ENCODE results near the gene NEB. TPM values are rescaled to one million over a fixed set of nuclear protein-coding genes. Genes with fewer than 3 reads are reported as not detected.

NEB gene, protein sequence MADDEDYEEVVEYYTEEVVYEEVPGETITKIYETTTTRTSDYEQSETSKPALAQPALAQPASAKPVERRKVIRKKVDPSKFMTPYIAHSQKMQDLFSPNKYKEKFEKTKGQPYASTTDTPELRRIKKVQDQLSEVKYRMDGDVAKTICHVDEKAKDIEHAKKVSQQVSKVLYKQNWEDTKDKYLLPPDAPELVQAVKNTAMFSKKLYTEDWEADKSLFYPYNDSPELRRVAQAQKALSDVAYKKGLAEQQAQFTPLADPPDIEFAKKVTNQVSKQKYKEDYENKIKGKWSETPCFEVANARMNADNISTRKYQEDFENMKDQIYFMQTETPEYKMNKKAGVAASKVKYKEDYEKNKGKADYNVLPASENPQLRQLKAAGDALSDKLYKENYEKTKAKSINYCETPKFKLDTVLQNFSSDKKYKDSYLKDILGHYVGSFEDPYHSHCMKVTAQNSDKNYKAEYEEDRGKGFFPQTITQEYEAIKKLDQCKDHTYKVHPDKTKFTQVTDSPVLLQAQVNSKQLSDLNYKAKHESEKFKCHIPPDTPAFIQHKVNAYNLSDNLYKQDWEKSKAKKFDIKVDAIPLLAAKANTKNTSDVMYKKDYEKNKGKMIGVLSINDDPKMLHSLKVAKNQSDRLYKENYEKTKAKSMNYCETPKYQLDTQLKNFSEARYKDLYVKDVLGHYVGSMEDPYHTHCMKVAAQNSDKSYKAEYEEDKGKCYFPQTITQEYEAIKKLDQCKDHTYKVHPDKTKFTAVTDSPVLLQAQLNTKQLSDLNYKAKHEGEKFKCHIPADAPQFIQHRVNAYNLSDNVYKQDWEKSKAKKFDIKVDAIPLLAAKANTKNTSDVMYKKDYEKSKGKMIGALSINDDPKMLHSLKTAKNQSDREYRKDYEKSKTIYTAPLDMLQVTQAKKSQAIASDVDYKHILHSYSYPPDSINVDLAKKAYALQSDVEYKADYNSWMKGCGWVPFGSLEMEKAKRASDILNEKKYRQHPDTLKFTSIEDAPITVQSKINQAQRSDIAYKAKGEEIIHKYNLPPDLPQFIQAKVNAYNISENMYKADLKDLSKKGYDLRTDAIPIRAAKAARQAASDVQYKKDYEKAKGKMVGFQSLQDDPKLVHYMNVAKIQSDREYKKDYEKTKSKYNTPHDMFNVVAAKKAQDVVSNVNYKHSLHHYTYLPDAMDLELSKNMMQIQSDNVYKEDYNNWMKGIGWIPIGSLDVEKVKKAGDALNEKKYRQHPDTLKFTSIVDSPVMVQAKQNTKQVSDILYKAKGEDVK (N-terminal part only)
- polyA plus RNA-seq (ENCODE audit: insufficient read length): 1,512 TPM

DNA sequence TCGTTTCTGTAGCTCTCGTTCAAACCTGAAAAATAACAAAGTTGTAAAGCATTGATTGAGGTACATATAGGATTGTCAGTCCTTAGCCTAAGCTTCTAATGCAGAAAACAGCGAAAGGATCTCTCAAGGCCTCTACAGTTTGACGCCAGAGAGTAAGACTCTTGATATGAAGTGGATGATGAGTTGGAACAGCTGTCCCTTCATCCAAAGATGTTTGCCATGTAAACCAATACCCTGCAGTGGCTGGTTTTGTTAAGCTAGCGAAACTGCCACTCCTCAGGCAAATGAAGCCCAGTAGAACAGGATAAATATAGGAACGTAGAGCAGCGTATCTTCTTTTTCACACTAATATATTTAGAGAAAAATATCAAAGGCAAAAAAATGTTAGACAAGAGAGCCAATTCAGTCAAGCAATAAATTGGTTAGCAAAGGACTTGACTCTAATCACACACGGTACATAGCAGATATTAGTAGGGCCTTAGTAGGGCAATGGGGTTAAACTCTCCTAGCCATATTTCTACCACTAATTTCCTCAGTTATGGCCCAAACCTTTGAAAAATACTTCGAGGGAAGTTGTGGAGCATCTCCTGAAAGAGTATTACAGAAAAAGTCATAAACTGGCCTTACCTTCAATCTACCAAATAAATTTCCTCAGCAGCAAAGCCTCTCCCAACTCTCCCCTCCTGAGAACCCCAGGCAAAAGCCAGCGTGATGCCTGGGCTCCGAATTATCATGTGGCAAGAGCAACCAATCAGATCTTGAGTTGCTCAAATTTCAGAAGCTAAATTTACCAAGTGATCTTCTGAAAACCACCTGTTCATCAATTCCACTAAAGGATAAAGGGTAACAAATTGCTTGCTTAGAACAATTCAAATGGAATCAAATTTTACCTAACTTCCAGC, at the start of gene NEB:
TSS of gene NEB (minus strand) at position 706 of the 902 bp plus-strand sequence. CDS start 1,320 bp downstream, outside the sequence.
- DNase-seq: peak; percentile 22

DNA sequence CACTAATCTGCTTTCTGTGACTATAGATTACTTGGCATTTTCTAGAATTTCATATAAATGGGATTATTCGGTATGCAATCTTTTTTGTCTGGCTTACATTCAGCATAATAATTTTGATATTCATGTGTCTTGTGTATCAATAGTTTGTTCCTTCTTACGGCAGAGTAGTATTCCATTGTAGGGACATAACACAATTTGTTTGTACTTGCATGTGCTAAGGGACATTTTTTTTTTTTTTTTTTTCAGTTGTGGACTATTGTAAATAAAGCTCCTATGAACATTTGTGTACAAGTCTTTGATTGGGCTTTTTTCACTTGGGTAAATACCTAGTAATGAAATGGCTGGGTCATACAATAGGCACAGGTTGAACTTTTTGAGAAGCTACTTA, 48.9 kb upstream of the NEB start:
- no peak for DNase-seq

- no peak for DNase-seq
These were observed 48.3 kb upstream of the NEB start for GRCh38 chr2:151782378-151783132.

GRCh38 chr2:151781642-151782041, 47.4 kb upstream of the NEB start:
- no peak for DNase-seq

DNA sequence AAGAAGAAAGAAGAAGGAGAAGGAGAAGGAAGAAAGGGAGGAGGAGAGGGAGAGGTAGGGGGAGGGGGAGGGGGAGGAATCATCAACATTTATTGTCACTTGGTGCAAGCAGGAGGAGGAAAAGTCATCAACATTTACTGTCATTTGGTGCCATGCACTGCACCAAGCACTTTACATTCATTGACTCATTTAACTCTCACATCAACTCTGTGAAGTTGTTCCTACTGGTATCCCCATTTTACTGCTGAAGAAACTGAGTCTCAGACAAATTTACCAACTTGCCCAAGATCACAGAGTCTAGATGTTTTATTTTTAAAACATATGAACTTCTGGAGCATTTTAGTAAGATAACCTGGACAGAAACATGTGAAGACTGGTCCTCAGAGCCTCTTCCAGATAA, 46.7 kb upstream of the NEB start:
- DNase-seq: no peak

- DNase-seq: no peak
These were observed 43.7 kb upstream of the NEB start for GRCh38 chr2:151777935-151778334.

DNA sequence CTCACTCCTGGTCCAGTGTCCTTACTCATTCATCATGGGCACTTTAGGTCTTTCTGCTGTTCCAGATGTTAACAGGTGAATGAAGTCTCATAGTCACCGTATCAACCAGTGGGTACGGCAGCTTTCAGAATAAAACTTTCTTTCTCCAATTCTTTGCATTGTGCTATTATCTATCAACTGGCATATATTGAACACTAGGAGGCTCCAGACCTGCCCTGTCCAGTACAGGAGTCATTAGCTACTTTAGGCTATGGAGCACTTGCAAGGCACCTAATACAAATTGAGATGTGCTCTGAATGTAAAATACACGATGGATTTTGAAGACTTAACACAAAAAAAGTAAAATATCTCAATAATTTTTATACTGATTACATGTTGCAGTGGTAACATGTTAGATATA, 43.2 kb upstream of the NEB start:
- DNase-seq: no peak

DNA sequence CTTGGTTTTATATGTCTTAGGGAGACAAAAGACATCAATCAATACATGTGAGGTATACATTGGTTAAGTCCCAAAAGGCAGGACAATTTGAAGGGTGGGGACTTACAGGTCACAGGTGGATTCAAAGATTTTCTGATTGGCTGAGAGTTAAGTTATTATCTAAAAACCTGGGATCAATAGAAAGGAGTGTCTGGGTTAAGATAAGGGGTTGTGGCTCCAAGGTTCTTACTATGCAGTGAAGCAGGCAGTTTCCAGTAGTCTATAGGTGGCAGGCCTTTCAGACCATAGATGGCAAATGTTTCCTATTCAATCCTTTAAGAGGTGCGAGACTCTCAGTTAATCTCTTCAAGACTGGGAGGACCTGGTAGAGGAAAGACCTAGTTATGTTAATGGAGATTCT, 42.1 kb upstream of the NEB start:
- DNase-seq: no peak

DNA sequence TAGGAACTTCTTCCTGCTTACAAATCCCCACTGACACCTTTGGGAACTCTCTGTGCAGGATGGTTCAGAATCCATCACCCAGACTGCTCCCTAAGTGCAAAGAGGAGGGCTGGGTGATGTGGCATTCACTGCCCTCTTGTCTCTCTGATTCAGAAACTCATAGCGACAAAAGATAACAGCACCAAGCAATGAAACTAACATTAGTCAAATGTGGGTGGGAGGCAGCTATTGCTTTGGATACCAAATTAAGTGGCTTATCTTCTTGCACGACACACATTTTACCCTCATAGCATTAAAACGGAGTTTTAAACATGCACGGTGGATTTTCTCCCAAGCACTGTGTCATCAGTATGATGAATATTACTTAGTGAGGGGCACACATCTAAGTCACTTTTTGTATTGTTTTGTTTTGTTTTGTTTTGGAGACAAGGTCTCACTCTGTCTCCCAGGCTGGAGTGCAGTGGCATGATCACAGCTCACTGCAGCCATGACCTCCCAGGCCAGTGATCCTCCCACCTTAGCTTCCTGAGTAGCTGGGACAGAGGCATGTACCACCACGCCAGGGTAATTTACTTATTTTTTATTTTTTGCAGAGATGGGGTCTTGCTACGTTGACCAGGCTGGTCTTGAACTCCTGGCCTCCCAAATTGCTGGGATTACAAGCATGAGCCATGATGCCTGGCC, 40.9 kb upstream of the NEB start:
- no peak for DNase-seq

DNA sequence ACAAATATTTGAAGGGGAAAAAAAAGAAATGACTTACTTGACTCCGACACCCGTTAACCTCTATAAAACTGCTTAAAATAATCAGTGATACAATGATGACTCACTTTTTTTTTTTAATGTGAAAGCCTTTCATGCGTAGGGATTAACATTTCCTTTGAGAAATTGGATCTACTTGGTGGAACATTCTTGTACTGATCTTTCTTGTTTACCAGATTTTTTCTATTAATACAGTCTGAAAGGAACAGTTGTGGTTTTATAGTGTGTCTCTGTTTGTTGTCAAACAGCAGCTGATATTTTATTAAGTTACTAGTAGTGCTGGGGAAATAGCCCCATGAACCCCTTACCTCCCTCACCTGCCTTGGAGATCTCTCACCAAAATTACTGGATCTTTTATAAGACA, 40.2 kb upstream of the NEB start:
- DNase-seq: no peak

DNA sequence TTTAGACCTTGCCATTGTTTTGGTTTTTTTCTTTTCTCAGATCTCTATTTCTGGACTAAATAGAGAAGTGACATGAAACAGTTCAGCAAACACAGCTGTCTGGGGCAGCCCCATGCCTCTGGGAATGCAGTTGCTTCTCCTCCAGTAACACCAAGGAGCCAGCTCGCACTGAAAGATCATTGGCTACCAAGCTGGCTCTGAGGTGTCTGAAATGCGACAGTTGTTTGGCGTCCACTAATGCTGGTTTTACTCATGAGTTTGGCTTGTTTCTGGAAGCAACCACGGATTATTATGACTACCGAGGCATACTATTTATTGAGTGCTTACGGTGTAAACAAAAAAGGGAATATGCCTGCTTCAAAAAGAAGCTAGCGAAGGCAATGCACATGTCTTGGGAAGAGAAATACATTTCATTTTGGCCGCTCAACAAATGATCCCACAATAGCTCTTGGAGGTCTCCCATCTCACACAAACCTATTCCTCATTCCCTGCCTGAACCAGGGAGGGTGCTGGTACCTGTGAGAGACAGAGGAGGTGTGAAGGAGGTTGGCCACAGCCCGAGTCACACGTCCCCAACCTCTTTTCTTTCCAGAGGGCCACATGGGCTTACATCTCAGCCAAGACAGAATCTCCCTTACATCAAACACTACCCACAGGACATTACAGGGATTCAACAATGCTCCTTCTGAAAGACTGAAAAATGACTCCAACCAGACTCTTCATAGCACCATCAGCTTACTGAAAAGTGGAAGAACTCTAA, 37.5 kb upstream of the NEB start:
- DNase-seq: peak; percentile 10

GRCh38 chr2:151770995-151771394, 36.7 kb upstream of the NEB start:
- no peak for DNase-seq

- no peak for DNase-seq
These were observed 35.3 kb upstream of the NEB start for GRCh38 chr2:151769606-151770005.

GRCh38 chr2:151767536-151767935, 33.3 kb upstream of the NEB start:
- DNase-seq: no peak

DNA sequence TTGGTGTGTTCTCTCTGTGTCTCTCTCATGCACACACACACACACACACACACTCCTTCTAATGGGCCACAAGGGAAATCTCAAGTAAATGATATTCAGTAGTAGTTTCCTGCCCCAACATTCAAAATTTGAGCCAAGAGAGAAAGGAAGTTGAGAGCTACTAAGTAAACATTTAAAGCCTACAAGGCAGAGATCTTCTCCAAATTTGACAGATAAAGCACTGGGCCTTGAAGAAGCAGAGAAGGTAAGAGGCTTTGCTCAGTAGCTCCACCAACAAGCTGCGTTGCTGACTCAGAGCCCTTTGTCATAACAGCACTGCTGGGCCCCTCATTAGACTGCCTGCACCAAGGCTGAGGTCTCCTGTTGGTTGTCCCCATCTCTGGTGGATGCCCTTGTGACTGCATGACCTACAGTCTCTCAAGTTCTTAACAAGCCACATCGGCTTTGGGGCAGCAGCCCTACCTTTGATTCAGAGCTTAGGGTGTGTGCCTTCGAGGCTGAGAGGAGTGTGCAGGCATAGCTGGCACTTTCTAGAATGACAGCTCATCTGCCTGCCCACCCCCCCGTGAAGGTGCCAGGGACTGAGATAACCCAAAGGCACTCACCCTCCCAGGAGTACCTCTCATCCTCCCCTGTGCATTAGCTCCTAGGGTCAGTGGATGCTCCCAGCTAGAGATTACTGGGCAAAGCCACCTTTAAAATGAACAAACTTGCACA, 32.3 kb upstream of the NEB start:
- DNase-seq: no peak

DNA sequence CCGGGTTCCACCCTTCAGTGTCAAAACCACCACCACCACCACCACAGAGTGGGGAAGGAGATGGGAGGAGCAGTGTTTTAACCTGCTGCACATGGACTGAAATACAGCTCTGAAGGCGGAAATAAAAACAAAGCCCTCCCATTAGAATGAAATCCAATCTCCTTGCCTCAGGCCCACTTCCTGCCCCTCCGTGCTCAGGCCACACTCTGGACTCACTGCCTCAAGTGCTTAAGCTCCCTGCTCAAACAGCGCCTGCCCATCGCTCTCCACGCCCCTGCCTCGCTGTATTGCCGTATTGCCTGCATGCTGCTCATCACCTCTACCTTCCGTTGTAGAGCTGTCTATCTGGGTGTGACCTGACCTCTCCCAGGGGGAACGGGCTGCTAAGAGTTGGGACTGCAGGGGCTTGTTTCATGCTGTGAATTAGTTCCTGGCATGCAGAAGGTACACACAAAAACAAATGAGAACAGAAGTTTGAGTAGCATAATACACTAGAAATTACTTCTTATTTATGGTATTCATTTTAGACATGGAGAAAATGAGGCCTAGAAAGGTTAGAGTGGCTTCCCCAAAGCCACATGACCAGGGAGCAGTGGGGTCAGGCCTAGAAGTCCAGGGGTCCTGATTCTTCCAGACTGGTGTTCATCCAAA, 31.6 kb upstream of the NEB start:
- DNase-seq: no peak

GRCh38 chr2:151762694-151763093, 28.4 kb upstream of the NEB start:
- no peak for DNase-seq

- DNase-seq: no peak
These were observed 27.4 kb upstream of the NEB start for GRCh38 chr2:151761687-151762086.

Data from hindlimb muscle (tissue), 1 donor.